Activated T-cell treated with anti-CD3 and anti-CD28 coated beads for 24 hours (primary cell): ENCODE measurements around the gene ANKS6.
A peak's percentile ranks its signal among the peaks of the same experiment; 100 is the strongest.

ENCODE experiments used
- DNase-seq: peaks from one replicate; pipeline ENCODE4 v3.0.0-alpha.2; 2020; ENCODE audit warnings: low read depth

The ANKS6 gene

GRCh38 chr9:98815391-98815951 is 19.1 kb upstream of the ANKS6 start:
- DNase-seq: no peak

- DNase-seq: no peak
Observed at GRCh38 chr9:98811051-98811650, 14.8 kb upstream of the ANKS6 start.

GRCh38 chr9:98810102-98810842 is 13.9 kb upstream of the ANKS6 start:
- no peak for DNase-seq

GRCh38 chr9:98809311-98810101 is 13.2 kb upstream of the ANKS6 start:
- no peak for DNase-seq

GRCh38 chr9:98808875-98809274 is 12.5 kb upstream of the ANKS6 start:
- DNase-seq: no peak

GRCh38 chr9:98808411-98808815 is 12.1 kb upstream of the ANKS6 start:
- no peak for DNase-seq

GRCh38 chr9:98807814-98808195 is 11.4 kb upstream of the ANKS6 start:
- DNase-seq: peak; percentile 9

GRCh38 chr9:98807070-98807813 is 10.9 kb upstream of the ANKS6 start, which contains the start of gene GALNT12:
Gene GALNT12 (plus strand): TSS chr9:98807670. CDS start chr9:98807699, 29 bp downstream.
- peak; percentile 32 for DNase-seq

GRCh38 chr9:98806394-98807035 is 10.2 kb upstream of the ANKS6 start:
- no peak for DNase-seq

GRCh38 chr9:98805506-98806272 is 9.3 kb upstream of the ANKS6 start:
- no peak for DNase-seq

GRCh38 chr9:98804083-98804482 is 7.7 kb upstream of the ANKS6 start:
- DNase-seq: no peak

- no peak for DNase-seq
Observed at GRCh38 chr9:98801969-98802371, 5.6 kb upstream of the ANKS6 start.

GRCh38 chr9:98801561-98801960 is 5.2 kb upstream of the ANKS6 start:
- DNase-seq: no peak

- no peak for DNase-seq
Observed at GRCh38 chr9:98798254-98798653, 1.9 kb upstream of the ANKS6 start.

- DNase-seq: no peak
Observed at GRCh38 chr9:98797491-98797890, 1.1 kb upstream of the ANKS6 start.

GRCh38 chr9:98795970-98796363 is 388 bp downstream of the ANKS6 start:
- DNase-seq: no peak

- no peak for DNase-seq
Observed at GRCh38 chr9:98795295-98795955, 930 bp downstream of the ANKS6 start.

- DNase-seq: no peak
Observed at GRCh38 chr9:98794802-98795201, 1.6 kb downstream of the ANKS6 start.

- DNase-seq: no peak
Observed at GRCh38 chr9:98793031-98793430, 3.3 kb downstream of the ANKS6 start.
